NK-92 (cell line): ENCODE data around the gene CD300H.

ENCODE experiments used
- DNase-seq: peaks from one replicate; lab custom pipeline; 2025; ENCODE audit not compliant: unreplicated experiment; lab: John Stamatoyannopoulos, UW

CD300H gene

DNA sequence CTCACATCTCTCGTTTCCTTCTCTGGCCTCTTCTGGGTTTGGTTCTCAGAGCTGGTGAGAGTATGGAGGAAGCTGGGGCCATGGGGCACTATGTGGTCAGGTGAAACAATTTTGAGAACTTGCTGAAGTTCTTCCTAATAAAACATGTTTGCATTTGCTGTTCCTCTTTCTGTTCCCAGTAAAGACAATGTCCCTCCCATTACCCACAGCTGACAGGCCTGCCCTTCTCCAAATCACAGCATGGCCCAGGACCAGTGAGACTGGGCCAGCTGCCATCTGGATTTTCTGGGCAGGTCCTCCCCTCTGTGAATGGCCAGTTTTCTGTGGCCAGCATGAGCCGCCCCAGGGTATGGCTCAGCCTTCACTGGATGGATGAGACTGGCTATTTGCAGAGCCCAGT lies at the start of gene CD300H:
CD300H (minus strand) TSS at position 113 of the 400 bp plus-strand sequence.
- DNase-seq: no peak

DNA sequence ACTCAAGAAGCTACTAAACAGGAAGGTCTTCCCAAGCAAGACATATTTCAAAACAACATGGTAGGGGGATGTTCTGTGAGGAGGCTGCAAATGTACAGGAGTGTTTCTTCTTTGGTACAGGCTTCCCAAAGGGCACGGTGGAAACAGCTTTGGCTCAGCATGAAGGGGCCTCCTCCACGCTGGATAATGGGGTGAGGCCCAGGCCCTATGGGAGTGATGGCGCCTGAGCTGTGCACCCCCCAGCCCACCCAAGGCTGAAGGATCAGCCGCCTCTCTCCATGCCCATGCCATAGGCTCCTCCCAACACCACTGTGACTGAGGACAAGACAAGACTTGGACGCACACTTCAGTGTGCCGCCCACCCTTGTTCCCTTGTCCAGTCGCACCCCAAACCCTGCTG lies 49.4 kb upstream of the CD300H start:
- DNase-seq: no peak

DNA sequence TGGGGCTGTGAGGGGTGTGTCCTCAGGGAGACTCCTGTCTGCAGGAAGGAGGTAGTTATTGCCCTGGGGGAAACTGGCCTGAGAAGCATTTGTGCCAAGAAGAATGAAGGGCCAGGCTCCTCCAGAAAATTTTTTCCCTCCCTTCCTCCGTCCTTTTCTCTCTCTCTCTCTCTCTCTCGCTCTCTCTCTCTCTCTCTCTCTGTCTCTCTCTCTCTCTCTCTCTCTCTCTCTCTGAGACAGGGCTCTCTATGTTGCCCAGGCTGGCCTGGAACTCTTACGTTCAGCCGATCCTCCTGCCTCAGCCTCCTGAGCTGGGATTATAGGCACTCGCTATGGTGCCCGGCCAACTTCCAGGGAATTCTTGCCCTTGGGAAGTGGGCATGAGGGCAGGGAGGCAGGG lies 44.7 kb upstream of the CD300H start:
- no peak for DNase-seq

DNA sequence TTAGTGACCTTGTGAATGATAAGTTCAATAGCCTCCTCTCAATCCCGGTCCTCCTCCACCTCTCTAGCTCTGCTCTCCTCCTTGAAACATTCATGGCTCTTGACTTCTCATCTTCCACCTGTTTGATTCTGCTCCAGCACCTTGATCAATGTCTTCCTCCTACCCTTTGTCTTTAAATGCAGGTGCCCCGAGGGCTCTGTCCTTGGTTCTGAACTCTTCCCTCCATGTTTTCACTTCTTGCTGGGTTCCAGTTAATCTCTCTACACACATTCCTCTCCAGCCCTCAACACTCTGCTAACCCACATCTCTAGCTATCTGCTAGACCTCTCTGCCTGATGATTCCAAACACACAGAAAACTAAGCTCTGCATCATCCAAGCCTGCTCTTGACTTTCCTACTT lies 42.8 kb upstream of the CD300H start:
- no peak for DNase-seq

DNA sequence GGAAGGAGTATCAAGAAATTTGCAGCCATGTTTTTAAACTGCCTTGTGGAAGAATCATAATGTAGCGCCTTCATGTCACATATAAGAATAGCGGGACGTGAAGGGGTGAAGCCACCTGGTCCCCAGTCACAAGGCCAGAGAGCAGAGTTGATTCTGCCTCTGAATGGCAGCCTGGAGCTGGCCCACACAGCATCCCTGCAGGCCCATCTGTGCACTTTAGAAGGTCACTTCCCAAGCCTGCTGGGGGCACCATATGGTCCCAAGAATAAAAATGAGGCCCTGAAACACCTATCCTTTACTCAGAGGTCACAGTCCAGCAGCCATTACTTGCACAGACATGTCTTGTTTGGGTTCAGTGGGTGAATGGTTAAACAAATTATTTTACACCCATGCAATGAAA lies 41.2 kb upstream of the CD300H start:
- DNase-seq: no peak

DNA sequence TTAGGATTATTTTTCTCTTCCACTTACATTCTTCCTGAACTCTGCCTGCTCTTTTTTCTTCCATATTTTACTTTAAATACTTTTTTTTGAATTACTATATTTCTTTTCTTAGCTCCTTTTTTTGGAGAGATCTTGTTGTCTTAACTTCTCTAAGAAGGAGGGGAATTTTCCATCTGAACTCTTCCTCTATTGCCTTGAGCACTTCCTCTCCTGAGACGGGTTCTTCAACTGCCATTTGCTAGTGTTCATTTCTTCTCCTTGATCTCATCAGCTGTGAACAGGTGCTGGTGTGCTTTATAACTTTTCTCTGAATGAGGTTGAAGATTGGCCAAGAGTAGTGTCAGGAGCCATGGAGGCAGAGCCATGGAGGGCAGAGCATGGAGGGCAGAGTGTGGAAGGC lies 39.9 kb upstream of the CD300H start:
- no peak for DNase-seq

DNA sequence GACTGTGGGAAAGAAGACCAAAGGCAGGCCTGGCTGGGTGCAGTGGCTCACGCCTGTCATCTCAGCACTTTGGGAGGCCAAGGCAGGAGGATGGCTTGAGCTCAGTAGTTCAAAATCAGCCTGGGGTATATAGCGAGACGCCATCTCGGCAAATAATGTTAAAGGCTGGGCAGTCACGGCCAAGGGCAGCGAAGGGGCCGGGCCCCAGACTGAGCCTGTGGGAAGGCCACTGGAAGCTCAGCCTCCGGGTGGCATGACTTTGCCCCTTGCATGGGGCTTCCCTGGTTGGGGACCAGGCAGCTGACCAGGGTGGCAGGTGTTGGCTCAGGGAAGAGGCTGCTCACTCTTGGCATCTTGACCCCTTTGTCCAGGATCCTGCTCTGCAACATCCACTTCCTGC lies 38.7 kb upstream of the CD300H start:
- DNase-seq: no peak

DNA sequence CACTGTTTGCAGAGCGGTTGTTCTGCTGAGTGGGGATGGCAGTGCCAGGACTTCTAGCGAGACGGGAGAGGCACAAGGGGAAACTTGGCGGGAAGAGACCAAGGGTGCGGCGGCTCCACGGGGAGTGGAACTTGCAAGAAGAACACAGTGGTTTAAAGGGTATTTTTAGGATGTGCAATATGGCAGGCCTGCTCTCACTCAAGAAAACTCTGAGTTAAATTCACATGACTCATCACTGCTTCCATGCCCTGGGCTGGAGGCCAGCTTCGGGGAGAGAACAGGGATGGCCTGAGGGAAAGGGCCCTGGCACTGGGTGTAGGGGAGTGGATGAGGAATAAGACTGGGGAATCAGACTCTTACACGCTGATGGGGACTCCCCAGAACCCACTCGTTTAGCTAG lies 38.1 kb upstream of the CD300H start:
- DNase-seq: no peak

DNA sequence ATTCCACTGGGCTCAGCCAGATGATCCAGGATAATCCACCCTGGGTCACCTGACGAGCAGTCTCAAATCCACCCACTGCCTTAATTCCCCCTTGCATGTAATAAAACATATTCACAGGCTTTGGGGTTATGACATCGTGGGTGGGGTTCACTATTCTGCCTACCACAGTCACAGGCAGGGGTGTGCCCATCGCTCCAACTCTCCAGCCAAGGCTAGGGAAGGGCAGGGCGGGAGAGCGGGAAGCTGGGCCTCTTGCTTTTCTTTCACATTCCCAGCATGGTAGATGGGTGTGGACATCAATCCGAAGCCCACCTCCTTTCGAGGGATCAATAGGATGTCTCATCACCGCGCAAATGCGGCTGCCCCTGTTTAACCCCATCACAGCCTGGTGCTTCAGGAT lies 37.5 kb upstream of the CD300H start:
- DNase-seq: no peak

DNA sequence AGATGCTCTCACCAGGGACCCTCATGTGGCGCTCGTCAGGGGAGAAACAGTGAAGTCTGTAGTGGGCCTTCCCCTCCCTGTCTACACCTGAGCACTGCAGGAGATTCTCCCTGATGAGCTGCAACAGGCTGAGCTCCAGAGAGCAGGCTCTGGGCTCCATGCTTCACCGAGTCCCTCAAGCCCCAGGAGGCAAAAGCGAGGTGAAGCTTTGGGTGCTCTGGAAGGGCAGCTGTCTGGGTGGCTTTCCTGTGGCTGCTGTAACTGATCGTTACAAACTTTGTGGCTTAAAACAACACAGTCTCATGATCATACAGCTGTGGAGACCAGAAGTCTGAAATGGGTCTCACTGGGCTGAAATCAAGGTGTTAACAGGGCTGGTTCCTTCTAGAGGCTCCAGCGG lies 36.9 kb upstream of the CD300H start:
- no peak for DNase-seq

DNA sequence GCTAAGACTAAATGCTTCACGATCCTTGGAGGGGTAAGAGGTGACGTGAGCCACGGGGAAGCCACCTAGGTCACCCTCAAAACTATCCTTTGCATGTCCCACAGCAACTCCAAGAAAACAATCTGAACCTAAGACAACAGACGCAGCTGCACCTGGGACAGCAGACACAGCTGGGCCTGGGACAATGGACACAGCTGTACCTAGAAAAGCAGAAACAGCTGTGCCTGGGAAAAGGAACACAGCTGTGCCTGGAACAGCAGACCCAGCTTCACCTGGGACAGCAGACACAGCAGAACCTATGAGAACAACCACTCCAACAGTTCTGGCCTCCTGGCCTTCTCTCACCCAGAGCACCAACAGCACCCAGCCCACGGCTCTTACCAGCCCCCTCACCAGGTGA lies 36.4 kb upstream of the CD300H start:
- no peak for DNase-seq

DNA sequence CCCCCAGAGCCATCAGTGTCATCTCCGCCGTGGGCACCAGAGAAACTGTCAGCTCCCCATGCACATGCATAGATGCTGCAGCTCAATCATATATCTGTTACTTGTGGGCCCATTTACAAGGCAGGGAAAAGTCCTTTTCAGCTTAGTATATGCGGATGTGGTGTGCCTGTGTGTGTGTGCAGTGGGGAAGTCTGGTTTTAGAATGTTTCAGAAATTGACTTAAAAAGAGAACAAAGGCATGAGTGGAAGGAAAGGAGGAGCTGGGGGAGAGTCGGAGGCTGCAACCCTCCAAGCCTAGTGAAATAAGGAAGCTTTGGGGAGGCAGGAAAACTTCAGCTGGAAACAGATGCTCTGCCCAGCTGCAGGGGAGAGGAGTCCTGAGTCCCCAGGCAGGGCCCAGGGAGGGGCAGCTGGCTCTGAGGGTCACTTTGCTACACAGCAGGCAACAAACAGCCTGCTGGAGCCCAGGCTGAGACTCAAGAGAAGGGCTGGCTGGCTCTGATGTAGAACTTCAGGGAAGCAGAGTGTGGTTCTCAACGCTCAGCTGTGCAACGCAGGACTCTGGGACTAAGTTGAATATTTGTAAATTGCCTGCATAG lies 35.8 kb upstream of the CD300H start:
- no peak for DNase-seq

DNA sequence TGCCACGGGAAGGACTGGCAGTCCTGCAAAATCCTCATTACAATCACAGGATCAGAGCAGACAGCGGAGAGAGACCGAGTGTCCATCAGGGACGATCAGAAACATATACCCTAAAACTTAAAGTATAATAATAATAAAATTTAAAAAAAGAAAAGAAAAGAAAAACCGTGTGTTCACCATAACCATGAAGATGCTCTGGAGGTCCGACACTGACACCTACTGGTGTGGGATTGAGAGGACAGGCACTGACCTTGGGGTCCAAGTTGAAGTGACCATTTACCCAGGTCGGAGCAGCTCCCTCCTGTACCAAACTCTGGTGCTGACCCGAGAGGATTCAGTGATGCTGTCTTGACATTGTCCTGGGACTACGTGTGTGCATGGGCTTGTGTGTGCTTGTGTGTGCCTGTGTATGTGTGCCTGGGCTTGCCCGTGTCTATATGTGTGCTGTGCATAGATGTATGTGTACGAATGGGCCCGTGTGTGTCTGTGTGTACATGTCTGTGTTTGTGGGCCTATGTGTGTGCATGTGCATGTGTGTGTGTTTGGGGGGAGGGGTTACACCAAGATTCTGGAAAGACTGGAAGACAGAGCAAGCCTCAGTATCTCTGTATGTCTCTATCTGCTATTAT lies 34.7 kb upstream of the CD300H start:
- no peak for DNase-seq

DNA sequence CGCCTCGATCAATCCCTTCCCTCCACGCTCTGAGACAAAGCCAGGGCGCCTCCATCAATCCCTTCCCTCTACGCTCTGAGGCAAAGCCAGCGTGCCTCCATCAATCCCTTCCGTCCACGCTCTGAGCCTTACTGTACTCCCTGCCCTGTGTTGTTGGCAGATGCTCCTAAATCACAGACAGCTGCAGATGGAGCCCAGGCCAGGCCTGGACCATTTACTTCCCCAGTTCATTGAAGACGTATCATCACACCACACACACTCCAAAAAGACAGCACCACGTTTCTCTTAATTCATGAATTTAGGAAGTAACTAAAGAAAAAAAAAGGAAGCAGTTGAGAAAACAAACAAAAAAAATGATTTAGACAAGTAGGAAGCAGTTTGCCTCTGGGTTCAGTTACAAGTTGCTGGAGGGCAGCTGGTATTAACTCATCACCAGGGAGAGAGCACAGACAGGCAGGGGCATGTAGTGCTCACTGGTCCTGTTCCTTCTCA lies 32.2 kb upstream of the CD300H start:
- DNase-seq: no peak

DNA sequence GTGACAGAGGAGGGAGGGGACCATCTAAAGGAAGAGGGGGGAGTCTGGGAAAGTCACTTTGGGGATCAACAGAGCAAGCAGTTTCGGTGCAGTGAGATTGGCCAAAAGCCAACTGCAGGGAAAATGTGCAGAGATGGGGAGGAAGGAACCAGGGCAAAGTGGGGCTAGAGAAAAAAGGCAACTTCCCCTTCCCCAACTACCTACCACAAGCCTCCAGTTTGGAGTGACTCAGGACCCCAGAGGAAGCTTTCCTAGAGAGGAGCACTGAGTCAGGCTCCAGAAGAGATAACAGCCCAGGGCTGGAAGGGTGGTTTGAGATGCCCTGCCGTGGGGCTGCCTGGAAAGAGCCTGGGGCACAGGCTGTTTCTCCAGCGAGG lies 31.7 kb upstream of the CD300H start:
- DNase-seq: no peak

DNA sequence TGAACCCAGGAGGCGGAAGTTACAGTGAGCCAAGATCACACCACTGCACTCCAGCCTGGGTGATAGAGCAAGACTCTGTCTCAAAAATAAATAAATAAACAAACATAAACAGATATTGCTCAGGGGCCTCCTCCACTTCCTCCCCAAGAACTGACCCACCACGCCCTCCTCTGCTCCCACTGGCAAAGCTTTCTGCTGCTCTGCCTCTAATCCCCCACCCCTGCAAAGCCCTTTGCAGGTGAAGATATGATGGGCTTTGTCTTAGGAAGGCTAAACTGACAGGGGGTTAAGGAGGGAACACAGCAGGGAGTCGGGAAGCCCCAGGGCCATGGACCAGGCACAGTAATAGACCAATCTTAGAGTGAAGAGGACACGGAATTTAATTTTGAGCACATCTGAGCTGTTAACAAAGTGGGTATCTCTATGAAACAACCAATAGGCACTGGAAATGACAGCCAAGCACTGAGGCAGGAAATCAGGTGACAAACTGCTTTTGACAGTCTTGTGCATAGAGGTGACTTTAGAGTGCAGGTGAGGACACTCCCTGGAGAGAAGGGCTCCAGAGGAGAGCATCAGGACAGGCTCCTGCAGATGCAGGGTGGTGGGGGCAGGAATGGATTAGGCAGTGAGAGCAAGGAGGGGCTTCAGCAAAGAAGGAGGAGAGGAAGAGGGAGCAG lies 31.2 kb upstream of the CD300H start:
- DNase-seq: no peak

DNA sequence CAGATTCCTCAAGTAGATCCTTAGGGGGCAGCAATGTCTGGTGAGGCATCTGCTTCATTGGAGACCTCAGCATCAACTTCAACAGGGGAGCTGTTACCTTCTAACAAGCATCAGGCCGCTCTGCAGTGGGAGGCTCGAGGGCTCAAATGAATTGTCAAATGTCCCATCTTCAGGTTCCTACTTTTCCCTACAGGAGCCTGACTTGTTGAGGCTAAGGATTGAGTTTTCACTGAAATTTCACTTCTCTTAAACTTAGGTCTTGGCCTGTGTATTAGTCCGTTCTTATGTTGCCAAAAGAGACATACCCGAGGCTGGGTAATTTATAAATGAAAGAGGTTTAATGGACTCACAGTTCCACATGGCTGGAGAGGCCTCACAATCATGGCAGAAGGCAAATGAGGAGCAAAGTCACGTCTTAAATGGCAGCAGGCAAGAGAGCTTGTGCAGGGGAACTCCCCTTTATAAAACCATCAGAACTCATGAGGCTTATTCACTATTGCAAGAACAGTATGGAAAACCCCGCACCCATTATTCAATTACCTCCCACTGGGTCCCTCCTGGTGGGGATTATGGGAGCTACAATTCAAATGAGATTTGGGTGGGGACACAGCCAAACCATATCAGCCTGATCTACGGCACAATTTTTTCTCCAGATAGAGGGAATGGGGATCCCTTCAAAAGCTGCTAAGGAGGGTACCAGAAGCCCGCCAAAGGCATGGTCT lies 29.9 kb upstream of the CD300H start:
- no peak for DNase-seq

DNA sequence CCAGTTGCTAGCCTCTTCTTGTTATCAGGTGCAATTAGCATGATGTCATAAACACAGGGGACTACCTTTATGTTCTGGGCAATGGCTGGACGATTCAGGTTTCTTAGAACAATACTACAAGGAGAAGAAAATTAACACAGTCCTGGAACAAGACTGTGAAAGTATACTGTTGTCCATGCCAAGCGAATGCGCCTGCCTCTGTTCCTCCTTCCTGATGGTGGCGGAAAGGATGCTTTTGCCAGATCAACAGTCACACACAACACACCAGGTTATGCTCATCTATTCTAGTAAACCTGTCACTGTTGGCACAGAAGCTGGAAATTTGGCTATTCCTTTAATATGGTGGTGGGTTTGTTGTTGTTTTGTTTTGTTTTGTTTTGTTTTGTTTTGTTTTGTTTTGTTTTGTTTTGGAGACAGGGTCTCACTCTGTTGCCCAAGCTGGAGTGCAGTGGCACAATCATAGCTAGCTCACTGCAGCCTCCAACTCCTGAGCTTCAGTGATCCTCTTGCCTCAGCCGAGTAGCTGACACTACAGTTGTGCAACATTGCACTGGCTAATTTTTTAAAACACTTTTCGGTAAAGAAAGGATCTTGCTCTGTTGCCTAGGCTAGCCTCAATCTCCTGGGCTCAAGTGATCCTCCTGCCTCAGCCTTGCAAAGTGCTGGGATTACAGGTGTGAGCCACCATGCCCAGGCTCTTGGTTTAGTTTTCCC lies 27.9 kb upstream of the CD300H start:
- DNase-seq: no peak

DNA sequence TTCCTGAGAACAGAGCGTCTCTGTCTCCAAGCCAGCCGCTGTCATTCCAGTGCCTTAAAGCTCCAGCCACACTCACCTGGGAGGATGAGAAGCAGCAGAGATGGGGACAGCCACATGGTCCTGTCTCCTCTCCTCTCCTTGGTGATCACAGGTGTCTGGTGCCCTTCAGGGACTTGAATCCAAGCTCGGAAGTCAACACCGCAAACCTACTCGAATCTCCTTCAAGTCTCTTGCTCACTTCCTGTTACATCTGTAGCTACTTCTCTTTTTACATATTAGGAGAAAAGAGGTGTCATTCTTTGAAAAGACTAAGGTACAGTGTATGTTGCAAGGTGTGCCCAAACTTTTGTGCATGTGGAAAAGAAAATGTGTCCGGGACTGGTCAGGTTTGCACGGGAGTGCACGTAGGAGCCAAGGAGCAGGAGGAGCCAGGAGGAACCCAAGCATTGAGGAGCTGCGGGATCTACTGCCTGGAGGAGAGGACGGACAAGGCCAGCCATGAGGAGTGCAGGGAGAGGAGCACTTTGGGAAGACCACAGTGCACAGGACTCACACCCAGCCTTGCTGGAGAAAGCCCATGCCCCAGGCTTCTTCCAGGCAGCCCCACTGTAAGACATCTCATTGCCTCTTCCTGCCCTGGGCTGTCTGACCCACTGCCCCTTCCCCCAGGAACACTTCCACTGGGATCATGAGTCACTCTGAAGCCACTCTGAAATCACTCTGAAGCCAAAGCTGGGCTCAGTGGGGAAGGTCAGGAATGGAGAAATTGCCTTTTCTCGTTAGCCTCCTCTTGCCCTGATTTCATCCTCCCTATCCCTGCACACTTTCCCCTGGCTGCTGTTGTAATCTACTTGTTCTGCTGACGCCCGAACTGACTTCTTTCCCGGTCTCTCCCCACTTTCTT lies 25.0 kb upstream of the CD300H start, which contains the start of gene CD300LD:
CD300LD (minus strand) TSS at position 197 of the 904 bp plus-strand sequence; CDS start at position 116, 81 bp downstream.
- no peak for DNase-seq

DNA sequence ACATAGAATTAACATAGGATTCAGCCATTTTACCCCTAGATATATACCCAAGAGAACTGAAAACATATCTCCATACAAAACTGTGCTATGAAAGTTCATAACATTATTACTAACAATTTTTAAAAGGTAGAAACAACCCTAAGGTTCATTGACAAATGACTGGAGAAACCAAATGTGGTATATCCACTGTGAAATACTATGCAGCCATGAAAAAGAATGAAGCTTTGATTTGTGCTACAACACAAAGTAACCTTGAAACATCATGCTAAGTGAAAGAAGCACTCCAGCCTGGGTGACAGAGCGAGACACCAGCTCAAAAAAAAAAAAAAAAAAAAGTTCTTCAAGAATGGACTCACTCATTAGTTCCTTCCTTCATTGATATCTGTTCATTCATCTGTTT lies 24.2 kb upstream of the CD300H start:
- no peak for DNase-seq
